NT2/D1 (cell line): ENCODE data around the gene OR9Q1.

ENCODE experiments used
- SUZ12 ChIP-seq: IDR thresholded peaks from 2 replicates; pipeline ENCODE4 v1.6.1; 2011; ENCODE audit not compliant: insufficient read length, insufficient read depth; ENCODE audit errors: extremely low read depth
- YY1 ChIP-seq: IDR thresholded peaks from 2 replicates; pipeline ENCODE4 v1.6.1; 2011; ENCODE audit not compliant: insufficient read length, insufficient read depth
- ZNF274 ChIP-seq: IDR thresholded peaks from 2 replicates; pipeline ENCODE4 v1.6.1; 2011; ENCODE audit warnings: mild to moderate bottlenecking, low read depth, low read length

DNA sequence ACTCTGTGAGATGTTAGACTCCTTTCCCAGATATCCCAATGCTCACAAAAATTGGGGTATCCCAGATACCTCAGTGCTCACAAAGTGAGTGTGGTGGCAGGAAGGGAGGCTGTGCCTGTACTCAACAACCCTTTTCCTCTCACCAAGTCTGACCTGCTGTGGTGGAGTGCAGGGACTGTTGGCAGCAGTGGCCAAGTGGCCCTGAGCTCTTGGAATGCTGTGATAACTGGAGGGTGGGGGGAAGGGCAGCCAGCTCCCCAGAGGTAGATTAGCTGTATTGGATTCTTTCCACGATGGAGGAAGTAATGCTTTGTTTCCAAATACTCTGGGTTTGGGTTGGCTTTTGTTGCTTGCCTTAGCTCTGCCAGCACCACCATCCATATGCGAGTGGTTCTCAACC lies 46.0 kb upstream of the OR9Q1 start:
- TF ChIP-seq SUZ12 (no peak), YY1 (no peak), ZNF274 (no peak)
